Pancreas (tissue), 10 donors: ENCODE results near the gene ADAMTSL1. TPM values are rescaled to one million over a fixed set of nuclear protein-coding genes. Genes with fewer than 3 reads are reported as not detected.

Source experiments
- ATAC-seq, 4 donors: fragments of 200-7000 bp; cut with Tn5 transposase; one replicate each; pipeline versions ENCODE4 v1.8.0 to v1.9.1; 2020; ENCODE audit warnings: mild to moderate bottlenecking in 4 of 4, moderate library complexity in 4 of 4
- DNase-seq, 6 donors: peaks; one replicate each; pipeline ENCODE4 v3.0.0-alpha.2; 2020
- FAIRE-seq: peaks from 2 replicates; lab custom pipeline; 2012; peaks lifted over from hg19 to GRCh38; lab: Jason Lieb, UNC
- H3K27ac ChIP-seq, 4 donors: fragments of 200-600 bp; sonication (generic); 1 replicate in 3 of 4; 2 replicates in 1 of 4; pipeline versions ENCODE4 v1.5.0 to v1.8.0; 2020
- H3K27me3 ChIP-seq, 4 donors: fragments of 200-600 bp; one replicate each; pipeline ENCODE4 v1.8.0; 2021
- H3K36me3 ChIP-seq, 3 donors: fragments of 200-600 bp; sonication (generic) in 1 of 3; one replicate each; pipeline versions ENCODE4 v1.5.0 to v1.8.0; 2020 to 2021
- H3K4me1 ChIP-seq, 3 donors: fragments of 200-600 bp; one replicate each; pipeline ENCODE4 v1.8.0; 2021
- H3K4me3 ChIP-seq, 4 donors: fragments of 200-600 bp; sonication (generic) in 2 of 4; one replicate each; pipeline versions ENCODE4 v1.5.0 to v1.8.0; 2020 to 2021
- H3K9me3 ChIP-seq, 4 donors: fragments of 200-600 bp; one replicate each; pipeline ENCODE4 v1.8.0; 2021
- WGBS, 2 donors: extraction: QIAGEN DNeasy Blood & Tissue Kit; methylation state at CpG; one replicate each; pipeline ENCODE4 v1.1.7; 2013; 5-methylcytosine and 5-hydroxymethylcytosine counted together
- intact Hi-C, 3 donors: fragments of 100-400 bp; cut with DNase I; formaldehyde crosslinking; loops; one replicate each; pipeline versions ENCODE4 v1.11.1 to v1.14.2; 2022
- polyA plus RNA-seq, 2 donors: library from polyadenylated mRNA; stranded (reverse); fragments of 200-250 nt; gene quantifications; one replicate each; pipeline ENCODE4 v1.2.3, GENCODE V29; 2013
- total RNA-seq, 6 donors: library from RNA; stranded (reverse); fragmentation: NEBNext Ultra II Directional in 4 of 6; extraction: Animal tissue kit (Norgen Biotek cat#: 25700) in 4 of 6; gene quantifications; one replicate each; pipeline versions ENCODE4 v1.2.1 to v1.2.4, GENCODE V29; 2021 to 2023
- TF ChIP-seq, protein P1 (sequence below), 4 donors: fragments of 200-600 bp; sonication (generic) in 3 of 4; IDR thresholded peaks; one replicate each; pipeline versions ENCODE4 v1.5.0 to v1.8.0; 2021; ENCODE audit warnings: antibody characterized with exemption in 4 of 4
- donor health status: healthy with polysubstance abuse.
- donor health status: DM: no; HTN: no; CAD: no; lungs with moderate emphysema.
- donor health status: DM: no; HTN: no; CAD: no.
- donor health status: control.
- donor health status: control.
- donor health status: Bipolar disorder and iron deficiency.
- donor health status: DM: yes; HTN: yes; CAD: no.
- donor health status: DM: no; HTN: no; CAD: no.
- donor health status: DM: no; HTN: no; CAD: no.
- donor health status: DM: yes; HTN: yes; CAD: no.

The ADAMTSL1 gene
- total and polyA plus RNA-seq, 8 donors = 0.24 to 2.1 (median 0.67) TPM

DNA sequence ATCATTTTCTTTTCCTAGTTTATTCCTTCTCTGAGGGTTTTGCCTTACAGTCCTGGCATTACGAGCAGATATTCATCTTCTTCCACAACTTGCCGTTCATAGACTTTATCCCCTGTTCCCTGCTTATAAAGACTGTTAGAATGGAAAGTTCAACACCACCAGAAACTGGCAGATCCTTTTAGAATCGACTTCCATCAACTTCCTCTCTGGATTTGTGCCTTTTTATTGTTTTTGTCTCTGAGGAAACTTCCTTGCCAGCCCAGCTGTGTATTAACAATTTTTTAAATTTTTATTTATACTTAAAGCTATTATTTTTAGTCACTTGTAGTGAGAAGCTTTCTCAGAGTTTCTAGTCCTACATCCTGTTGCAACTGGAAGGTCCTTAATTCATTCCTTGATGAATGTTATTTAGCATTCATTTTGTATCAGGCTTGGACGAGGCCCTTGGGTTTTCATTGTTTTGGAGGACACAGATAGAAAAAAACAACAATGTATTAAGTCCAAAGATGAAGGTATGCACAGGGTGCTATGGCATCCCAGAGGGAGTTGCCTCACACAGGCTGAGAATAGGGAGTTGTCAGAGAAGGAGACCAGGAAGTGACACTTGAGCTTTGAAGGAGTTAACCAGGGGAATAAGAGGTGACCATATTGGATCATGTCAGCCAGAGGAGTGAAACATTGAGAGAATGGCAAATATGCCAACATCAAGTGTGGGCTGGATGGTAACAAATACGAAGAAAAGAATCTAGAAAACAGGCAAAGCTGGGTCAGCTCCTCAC, 81.3 kb downstream of the ADAMTSL1 start:
- Histone ChIP-seq H3K27ac (no peak overlapping the region), H3K9me3 (no peaks in the 10 kb centered on the region), H3K36me3 (no peaks in the 10 kb centered on the region), H3K4me1 (no peaks in the 10 kb centered on the region), H3K27me3 (no peaks in the 10 kb centered on the region), H3K4me3 (no peak overlapping the region)
- FAIRE-seq = no peak
- TF ChIP-seq, protein P1, sequence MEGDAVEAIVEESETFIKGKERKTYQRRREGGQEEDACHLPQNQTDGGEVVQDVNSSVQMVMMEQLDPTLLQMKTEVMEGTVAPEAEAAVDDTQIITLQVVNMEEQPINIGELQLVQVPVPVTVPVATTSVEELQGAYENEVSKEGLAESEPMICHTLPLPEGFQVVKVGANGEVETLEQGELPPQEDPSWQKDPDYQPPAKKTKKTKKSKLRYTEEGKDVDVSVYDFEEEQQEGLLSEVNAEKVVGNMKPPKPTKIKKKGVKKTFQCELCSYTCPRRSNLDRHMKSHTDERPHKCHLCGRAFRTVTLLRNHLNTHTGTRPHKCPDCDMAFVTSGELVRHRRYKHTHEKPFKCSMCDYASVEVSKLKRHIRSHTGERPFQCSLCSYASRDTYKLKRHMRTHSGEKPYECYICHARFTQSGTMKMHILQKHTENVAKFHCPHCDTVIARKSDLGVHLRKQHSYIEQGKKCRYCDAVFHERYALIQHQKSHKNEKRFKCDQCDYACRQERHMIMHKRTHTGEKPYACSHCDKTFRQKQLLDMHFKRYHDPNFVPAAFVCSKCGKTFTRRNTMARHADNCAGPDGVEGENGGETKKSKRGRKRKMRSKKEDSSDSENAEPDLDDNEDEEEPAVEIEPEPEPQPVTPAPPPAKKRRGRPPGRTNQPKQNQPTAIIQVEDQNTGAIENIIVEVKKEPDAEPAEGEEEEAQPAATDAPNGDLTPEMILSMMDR (IDR thresholded peaks at IDR 0.05) = no peak
- DNase-seq = no peak
- WGBS, 2 donors = 35 to 48% methylated on average over 5 of the region's 5 CpGs
- no peak for ATAC-seq
- intact Hi-C loops = no loop called here

- Histone ChIP-seq H3K27me3 (no peaks in the 10 kb centered on the region), H3K36me3 (no peaks in the 10 kb centered on the region), H3K9me3 (no peaks in the 10 kb centered on the region), H3K4me1 (no peaks in the 10 kb centered on the region), H3K27ac (no peak overlapping the region), H3K4me3 (no peak overlapping the region)
- TF ChIP-seq, protein P1 (IDR thresholded peaks at IDR 0.05) = no peak
- intact Hi-C loops = no loop called here
- 74 to 82% methylated on average over 15 of the region's 15 CpGs for WGBS, 2 donors
- DNase-seq (peak in 1 of 6 donors; percentile 19), ATAC-seq (no peak), FAIRE-seq (no peak)
Measured at GRCh38 chr9:18564018-18564880, 90.3 kb downstream of the ADAMTSL1 start.

- Histone ChIP-seq H3K27ac (no peak overlapping the region), H3K27me3 (no peaks in the 10 kb centered on the region), H3K4me3 (no peak overlapping the region), H3K4me1 (no peaks in the 10 kb centered on the region), H3K9me3 (no peaks in the 10 kb centered on the region), H3K36me3 (no peaks in the 10 kb centered on the region)
- intact Hi-C loops = no loop called here
- 55 to 66% methylated on average over 5 of the region's 5 CpGs for WGBS, 2 donors
- TF ChIP-seq, protein P1 (IDR thresholded peaks at IDR 0.05) = no peak
- DNase-seq (no peak), ATAC-seq (no peak), FAIRE-seq (peak; percentile 20)
Measured at GRCh38 chr9:18566121-18566520, 92.2 kb downstream of the ADAMTSL1 start.

DNA sequence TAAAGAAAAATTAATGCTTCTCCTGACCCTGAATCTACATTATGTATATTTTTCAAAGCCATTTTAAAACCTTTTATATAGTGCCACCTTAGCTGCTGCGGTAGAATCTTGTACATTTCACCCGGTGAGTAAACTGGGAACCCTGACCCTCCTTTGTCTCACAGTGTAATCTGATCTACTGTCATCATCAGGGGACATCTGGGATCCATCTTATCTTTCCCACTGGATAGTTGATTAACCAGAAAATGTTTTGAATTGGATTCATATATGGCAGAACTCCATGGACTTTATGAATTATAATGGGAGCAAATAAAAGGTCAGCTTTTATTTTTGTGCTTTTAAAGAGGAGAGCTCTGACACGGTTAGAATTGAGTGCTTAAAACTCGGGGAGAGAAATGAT, 95.0 kb downstream of the ADAMTSL1 start:
- no peak overlapping the region for H3K27ac ChIP-seq
- ATAC-seq = no peak
- no peaks in the 10 kb centered on the region for H3K36me3 ChIP-seq
- DNase-seq = no peak
- TF ChIP-seq, protein P1 (IDR thresholded peaks at IDR 0.05) = no peak
- no peak overlapping the region for H3K4me3 ChIP-seq
- no peaks in the 10 kb centered on the region for H3K27me3 ChIP-seq
- intact Hi-C loops = no loop called here
- FAIRE-seq = no peak
- WGBS, 2 donors = 23 to 26% methylated on average over 4 of the region's 4 CpGs
- no peaks in the 10 kb centered on the region for H3K9me3 ChIP-seq
- no peaks in the 10 kb centered on the region for H3K4me1 ChIP-seq
